GM21825 (cell line): ENCODE data around the gene ATP11C.
A peak's percentile ranks its signal among the peaks of the same experiment; 100 is the strongest.
"Not testable (repeated sequence)": the region's sequence is repeated elsewhere in the genome, so short reads cannot be mapped to it uniquely, and the experiment has no call there.

Experiments
- ATAC-seq: cut with Tn5 transposase; IDR thresholded peaks from one replicate; pipeline ENCODE4 v1.9.1; 2021; ENCODE audit warnings: mild to moderate bottlenecking, moderate library complexity; ENCODE audit not compliant: unreplicated experiment

The ATP11C gene

DNA sequence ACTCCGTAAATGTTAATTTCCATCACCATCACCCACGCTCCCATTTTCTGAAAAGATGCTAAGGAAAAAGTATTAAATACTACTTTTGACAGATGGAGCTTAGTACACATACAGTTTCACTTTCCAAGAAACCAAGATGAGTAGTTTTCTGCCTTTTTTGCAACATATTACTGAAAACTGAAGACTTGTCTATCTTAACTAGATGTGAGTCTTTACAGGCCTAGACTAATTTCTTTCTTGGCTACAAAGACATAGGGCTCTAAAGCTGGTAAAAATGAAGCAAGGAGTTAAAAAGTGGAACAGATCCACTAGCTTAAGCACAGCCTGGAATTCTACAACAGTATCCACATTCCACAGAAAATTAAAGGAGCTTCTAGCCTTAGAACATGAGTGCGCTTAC, 68.2 kb downstream of the ATP11C start:
- no peak for ATAC-seq

DNA sequence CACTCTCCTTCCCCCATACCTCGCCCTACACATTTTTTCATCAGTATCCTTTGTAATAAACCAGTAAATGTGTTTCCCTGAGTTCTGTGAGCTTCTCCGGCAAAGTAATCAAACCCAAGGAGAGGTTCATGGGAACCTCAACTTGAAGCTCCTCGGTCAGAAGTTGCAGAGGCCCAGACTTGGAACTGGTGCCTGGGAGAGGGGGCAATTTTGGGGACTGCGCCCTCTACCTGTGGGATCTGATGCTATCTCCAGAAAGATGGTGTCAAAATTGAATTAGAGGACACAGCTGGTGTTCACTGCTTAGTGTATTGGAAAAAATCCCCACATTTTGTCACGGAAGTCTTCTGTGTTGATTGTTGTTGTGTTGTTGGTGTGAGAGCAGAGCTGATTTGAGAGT, 70.6 kb downstream of the ATP11C start:
- no peak for ATAC-seq

DNA sequence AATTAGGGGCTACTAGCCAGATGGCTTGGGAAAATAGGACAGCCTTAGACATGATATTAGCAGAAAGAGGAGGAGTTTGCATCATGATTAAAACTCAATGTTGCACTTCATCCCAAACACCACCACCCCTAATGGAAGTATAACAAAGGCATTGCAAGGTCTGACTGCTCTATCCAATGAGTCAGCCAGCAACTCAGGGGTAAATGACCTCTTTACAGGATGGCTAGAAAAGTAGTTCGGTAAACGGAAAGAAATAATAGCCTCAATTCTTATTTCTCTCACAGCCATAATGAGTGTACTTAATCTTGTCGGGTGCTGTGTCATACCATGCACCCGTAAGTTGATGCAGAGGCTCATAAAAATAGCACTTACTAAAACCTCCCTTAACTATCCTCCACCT, 76.0 kb downstream of the ATP11C start:
- ATAC-seq = not testable (repeated sequence)

DNA sequence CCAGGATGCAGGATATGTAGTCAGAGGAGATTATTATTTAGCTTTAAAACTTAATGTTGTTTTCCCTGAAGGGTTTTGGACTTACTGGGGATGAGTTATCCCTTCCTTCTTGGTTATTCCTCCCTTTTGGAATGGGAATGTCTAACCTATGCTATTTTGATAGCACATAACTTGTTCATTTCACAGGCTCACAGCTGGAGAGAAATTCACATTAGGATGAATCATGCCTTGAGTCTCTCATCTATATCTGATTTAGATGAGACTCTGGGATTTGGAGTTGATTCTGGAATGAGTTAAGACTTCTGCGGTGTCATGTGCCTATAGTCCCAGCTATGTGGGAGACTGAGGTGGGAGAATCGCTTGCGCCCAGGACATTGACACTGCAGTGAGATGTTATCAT, 81.1 kb downstream of the ATP11C start:
- no peak for ATAC-seq

DNA sequence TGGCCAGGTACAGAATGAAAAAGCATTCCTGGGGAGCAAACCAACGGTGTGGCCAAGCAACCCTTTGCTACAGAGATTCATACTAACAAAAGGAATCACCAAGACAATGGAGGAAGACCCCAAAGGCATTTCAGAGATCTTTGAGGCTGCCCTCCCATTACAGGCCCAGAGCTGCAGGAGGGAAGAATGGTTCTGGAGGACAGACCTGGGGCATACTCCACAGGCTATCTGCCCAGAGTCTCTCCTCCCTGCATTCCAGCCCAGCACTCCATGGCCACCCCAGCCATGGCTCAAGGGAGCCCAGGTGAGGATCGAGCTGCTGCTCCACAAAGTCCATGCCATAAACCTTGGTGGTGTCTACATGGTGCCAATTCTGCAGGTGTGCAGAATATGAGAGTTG, 81.9 kb downstream of the ATP11C start:
- no peak for ATAC-seq

DNA sequence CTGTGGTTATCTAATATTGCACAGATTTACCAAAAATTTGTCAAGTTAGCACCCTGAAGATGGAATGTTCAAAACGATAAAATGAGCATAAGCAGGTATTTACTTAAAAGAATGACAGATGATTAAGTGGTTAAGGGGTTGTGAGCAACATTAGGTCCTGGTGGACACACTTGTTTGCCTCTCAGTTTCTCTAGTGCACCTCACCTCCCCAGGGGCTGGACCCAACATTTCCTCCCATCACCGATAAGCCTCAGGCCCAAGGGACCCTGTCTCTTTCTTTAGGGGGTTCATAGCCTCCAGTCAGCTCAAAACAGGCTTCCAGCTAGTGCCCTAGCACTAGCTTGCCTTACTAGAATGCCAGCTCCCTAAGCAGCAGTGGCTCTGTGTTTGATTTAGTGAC, 88.0 kb downstream of the ATP11C start:
- peak; percentile 75 for ATAC-seq

DNA sequence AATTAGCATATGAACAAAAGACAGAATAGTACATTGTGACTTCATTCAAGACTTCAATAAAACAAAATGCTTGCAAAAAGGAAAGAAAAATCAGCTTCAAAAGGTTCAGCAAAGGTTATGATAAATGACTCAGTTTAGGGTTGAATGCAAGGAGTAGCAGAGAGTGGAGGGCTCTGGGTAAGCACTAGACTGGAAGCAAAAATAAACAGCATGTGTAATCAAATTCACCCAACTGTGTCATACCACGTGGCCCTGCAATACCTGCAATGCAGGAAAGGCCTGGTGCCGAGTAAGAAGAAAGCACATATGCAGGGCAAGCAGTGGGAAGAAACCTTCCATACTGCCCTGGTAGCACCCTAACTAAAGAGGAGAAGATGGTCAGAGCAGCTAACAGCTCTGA, 88.7 kb downstream of the ATP11C start:
- peak; percentile 63 for ATAC-seq

DNA sequence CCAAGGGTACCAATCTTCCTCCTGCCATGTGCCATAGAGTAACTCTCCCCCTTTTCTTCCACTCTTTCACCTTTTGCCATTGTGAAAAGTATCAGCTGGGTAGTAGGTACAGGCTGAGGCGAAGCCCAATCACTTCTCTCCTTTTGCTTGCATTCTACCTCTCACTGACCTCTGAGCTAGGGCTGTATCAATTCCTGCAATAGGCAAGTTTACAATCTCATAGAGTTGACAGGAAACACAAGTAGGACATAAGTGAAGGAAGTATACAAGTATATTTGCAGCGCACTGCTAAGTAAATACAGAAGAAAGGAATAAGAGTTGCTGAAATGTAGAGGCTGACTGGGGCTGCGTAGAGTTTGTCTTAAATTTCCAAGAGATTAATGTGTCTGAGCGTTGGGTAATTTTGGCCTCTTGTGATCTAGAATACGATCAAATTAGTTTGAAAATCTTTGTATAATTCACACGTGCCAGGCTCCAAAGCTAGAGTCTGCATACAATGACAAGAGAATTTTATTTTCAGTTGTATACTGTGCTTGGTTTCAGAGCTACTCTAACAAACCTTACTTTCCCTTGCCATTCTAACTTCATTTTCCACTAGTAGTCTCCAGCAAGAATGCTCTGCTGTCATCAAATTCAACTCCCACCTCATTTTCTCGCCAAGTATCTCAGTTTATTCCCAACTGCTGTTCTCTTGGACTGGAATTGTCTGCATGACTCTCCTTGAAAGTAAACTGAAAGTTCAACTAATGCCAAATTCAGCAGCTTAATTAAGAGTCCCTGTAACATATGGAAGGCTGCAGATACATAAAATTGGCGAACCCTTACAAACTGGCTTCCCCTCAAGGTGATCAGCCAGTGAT, 90.3 kb downstream of the ATP11C start:
- ATAC-seq = no peak

DNA sequence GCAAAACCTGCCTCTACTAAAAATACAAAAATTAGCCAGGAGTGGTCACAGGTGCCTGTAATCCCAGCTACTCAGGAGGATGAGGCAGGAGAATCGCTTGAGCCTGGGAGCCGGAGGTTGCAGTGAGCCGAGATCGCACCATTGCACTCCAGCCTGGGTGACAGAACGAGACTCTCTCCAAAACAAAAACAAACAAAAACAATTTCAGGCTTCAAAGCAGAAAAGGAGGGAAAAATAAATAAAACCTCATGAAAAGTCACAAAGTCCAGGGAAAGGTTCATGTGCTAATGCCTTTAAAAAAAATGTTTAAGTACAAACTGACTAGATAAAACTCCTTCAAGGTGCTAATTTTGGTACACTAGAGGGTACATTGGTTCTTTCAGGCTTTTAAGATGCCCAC, 96.5 kb downstream of the ATP11C start:
- not testable (repeated sequence) for ATAC-seq

DNA sequence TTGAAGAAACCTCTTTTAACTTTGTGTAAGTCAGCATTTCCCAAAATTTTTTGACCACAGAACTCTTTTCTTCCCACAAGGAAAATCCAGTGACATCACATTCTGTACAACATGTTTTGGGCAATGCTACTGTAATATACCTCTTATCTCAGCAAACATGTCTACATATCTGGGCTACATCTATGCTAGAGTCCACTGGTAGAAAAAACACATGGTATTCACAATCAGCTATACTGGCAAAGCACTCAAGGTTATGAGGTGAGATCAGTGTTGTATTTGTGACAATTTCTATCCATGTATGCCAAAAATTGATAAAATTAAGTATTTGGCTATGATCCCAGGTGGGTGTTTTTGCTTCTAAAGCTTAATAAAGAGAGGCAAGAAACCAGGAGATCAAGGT, 98.0 kb downstream of the ATP11C start:
- no peak for ATAC-seq

DNA sequence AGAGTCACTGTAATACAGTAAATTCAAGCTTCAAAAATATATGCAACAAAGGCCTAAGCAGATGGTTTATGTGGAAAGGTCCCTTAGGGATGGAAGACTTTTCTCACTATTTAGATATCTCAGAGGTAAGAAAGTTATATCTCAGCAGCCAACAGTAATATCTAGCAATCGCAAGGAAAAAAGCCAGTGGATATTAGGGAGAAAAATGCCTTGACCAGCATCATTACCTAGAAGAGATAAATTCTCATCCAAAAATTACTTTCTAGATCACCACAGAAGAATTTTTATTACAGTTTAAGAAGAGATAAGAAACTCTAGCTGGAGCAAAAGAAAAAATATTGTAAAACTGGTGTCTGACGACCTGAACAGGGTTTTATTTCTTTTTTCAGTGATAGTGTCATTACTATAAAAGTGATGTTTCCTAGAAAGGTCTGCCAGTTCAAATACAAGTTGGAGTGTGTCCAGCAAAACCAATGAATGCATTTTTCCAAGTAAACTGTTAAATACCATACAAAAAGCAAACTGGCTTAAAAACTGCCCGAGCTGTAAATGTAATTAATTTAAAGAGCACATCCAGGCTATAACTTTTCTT, 100.0 kb downstream of the ATP11C start:
- no peak for ATAC-seq

DNA sequence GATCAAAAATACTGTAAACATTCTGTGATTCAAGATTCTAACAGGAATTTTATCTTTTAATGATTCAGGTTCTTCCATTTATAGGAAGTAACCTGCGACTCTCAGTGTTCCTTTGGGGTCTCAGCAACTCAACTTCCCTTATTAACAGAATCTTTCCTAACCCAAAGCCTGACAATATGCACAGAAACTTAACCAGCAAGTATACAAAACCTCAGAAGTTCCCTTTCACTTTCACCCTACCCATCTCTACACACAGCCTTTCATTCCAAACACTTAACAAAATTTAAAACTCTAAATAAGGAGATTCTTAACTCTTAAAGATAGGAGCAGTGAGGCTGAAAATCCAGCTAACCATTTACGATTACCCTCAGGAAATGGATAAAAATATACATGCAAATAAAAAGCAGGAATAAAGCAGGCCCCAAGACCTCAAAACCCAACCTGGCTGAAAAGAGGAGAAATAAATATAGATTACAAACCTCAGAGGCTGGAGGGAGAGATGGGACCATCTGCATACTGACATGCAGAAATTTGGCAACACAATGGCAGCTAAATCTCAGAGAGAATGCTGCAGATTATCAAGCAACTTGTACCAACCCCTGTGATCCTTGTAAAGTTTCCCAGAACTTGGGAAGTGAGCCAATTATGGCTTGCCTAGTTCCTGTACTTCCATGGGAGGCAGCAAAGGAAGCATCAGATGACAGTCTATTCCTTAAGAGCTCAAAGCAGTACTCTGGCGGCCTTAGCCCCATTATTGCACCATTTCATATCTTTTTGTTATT, 101.0 kb downstream of the ATP11C start:
- peak; percentile 84 for ATAC-seq

DNA sequence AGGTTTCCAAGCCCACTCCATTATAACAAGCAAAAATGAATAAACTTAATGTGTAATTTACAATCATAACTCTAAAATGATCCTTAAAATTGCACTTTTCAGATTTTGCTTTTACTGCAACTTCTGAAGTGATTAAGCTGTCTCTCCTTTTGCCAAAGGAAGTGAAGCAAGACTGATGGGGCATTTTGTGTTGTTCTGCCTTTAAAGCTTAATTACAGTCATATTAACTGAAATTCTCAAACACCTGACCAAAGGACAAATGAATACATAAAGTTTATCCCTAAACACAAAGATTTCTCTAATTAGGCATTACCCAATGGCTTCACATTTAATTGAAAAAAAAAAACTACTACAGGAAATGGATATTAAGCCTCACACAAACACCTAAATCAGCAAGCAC, 101.8 kb downstream of the ATP11C start:
- no peak for ATAC-seq

DNA sequence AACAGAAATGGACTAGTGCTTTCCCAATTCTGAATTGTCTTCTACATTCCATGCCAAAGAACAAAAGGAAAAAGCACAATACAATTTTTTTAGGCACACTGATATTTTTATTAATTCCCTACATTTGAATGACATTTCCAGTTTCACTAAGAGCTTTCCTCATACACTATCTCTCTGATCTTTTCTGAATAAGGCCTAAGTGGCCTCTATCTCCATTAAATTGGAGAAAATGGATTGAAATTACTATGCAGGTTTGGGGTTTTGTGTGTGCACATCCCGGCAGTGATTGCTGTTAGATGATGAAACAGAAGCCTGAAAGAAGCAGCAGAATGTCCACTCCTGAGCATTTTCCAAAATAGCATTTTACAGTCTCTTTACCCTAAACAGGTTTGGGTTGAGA, 104.0 kb downstream of the ATP11C start:
- ATAC-seq = no peak

DNA sequence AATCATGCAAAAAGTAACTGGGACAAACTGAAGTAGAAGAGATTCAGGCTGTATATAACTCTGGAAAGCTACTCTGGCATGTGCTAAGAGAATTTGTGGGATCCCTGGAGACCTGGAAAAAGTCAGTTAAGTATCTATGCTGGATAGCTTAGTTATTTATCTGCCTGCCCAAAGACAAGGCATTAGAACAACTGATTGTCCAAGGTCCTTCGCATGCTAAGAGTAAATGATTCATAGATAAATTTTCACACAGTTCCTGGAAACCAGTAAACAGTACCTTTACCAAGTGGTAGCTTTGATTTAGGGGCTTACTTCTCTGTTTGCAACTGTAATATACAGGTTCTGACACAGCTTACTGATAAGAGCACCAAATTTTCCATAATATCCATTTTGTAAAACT, 104.8 kb downstream of the ATP11C start:
- ATAC-seq = no peak

DNA sequence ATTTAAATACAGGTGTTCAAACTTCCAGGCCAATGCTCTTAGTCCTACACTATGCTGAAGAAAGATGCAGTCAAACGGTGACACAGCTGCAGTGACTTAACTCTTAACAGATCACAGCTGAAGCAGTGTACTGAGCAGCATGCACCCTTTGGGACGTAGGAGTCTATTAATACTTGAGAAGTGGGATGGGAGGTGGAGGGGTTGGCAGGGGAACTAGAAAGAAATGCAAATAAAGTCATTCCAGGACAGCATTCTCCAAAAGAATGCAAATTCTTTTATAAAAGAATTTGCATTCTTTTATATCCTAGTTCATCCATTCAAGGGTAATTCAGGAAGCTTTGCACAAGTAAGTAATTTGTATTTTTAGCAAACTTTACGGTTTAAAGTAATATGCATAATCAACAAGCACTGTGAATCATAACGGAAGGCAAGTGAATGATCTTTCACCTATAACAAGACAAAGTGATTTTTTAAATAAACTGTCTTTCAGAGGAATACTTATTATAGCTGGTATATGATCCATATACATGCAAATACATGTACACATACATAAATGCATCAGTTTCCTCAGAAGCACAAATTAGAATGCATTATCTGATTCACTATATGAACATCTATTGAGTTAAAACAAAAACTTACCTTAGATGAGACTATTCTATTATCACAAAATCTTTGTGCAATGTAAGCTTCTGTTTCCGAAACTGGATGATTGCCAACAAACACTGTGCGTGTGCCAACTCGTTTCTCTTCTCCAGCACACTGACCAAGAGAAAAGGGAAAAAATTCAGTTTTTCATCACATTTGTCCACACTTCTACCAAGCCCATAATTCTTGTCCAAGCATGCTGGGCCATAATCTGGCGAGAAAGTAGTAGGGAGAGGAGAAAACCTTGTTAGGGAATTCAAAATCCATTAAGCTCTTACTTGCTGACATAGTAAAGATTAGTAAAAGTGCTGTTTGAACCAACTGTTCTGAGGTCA, 106.5 kb downstream of the ATP11C start:
- no peak for ATAC-seq

DNA sequence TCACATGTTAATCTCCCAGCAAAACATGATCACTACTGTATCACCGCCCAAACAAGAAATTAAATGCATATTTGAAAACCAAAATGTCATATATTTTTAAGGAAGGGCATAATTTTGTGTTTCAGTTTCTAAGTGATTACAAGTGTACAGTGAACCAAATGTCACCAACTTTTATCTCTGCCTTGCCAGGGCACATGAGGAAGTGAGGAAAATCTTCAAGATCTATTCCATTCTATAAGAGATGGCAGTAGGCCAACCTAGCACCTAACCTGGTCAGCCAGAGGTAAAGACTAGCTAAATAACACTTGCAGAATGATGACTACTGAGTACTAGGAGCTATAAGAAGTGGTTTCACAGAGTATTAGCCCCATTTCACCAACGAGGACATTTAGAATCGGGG, 107.2 kb downstream of the ATP11C start:
- ATAC-seq = no peak

DNA sequence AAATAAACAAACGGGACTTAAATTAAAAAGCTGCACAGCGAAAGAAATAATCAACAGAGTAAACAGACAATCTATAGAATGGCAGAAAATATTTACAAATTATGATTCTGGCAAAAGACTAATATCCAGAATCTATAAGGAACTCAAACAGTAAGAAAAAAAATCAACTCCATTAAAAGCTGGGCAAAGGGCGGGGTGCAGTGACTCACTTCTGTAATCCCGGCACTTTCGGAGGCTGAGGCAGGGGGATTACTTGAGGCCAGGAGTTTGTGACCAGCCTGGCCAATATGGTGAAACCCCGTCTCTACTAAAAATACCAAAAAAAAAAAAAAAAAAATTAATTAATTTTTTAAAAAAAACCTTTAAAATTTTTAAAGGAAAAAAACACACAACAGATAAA, 109.0 kb downstream of the ATP11C start:
- ATAC-seq = no peak

DNA sequence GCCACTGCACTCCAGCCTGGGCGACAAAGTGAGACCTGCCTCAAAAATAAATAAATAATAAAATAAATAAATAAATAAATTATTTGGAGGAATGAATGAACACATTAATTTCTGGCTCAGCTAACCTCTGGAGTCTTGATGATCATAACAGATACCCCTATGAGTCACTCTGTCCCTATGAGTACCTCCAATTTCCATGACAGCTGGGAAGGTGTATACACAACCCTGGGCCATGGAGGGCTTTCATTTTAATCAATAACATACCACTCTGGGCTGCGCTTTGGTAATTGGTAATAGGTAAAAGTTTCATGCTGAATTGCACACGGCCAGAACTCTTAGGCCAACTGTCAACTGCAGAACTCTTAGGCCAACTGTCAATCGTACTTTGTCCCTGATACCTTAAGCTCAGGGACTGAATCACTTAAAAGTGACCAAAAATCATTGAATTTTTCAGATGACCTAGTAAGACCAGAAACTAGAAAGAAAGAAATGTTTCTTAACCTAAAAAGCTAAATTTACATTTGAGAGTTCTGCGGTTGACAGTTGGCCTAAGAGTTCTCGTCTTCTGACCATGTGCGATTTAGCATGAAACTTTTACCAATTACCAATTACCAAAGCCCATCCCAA, 112.4 kb downstream of the ATP11C start:
- no peak for ATAC-seq

DNA sequence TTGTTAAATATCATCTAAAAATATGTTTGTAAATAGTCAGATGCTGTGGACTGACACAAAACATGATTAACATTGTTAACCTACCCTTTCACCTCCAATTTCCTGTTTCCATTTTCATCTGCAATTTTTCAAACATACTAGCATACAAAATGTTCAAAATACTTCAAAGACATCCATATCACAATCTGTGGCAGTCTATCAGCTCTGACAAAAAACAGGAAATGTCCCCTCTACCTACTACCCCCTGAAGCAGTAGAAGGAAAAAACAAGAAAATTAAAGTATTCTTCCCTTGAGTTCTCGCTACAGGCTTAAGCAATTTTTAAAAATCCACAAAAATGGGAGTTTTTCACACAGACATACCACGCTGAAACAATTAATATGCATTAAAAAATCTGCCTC, 116.6 kb downstream of the ATP11C start:
- no peak for ATAC-seq
